Stimulated activated CD4-positive, alpha-beta T cell treated with anti-CD3 and anti-CD28 coated beads, Interleukin-15, amount 100 ng/mL, for 24 hours (primary cell): ENCODE data around the gene GREB1.

Source experiments
- DNase-seq: peaks from one replicate; pipeline ENCODE4 v3.0.0-alpha.2; 2020

The GREB1 gene

GRCh38 chr2:11687736-11688135, 153.9 kb downstream of the GREB1 start:
- DNase-seq: no peak

GRCh38 chr2:11688222-11689069, 154.6 kb downstream of the GREB1 start:
- DNase-seq: peak; percentile 90

DNA sequence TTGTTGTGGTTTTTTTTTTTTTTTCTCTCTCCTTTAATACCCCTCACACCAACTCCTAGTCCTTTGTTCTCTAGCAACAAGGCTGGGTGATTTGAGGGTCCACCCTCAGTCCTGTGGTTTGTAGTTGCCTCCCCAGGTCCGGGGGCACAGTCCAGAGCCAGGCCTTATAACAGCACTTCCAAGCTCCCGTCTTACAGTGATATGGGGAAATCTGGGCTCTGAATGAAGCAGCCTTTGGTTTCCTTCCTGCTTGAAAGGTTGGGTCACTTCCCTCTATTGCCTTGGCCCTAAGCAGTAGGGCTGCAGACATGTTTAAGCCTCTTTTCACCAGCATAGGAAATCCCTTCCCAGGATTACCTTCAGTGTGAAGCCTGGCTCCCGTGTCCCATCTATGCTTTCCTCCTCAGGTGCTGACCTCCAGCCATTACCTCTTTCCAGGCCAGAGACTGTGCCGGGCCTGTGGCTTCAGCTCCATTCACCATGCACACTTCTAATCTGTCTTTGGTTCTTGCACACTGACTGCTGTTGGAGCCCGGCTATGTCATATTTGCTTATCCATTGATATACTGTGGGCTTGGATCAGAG, 157.3 kb downstream of the GREB1 start:
- no peak for DNase-seq
